Measurements from ENCODE around the gene GPANK1. TPM values are rescaled to one million over a fixed set of nuclear protein-coding genes. Genes with fewer than 3 reads are reported as not detected.

The GPANK1 gene
- total RNA-seq, 4 donors from 2014 or later: 22.3 to 32.5 (median 24.3) TPM

GRCh38 chr6:31641370-31641769, 23.4 kb downstream of the GPANK1 start:
- WGBS, 2 donors: 88 to 92% methylated on average over 4 of the region's 4 CpGs
- intact Hi-C loops (cut with DNase I; ENCODE audit: low total_unique reads): no loop called here
- no peak overlapping the region for H3K4me3 ChIP-seq (ENCODE audit: low read depth, poor library complexity, severe bottlenecking)
- TF ChIP-seq CTCF (IDR thresholded peaks at IDR 0.05) (no peak), POLR2A (IDR thresholded peaks at IDR 0.05) (no peak)
- DNase-seq (ENCODE audit: low spot score in 2 of 2): no peak

DNA sequence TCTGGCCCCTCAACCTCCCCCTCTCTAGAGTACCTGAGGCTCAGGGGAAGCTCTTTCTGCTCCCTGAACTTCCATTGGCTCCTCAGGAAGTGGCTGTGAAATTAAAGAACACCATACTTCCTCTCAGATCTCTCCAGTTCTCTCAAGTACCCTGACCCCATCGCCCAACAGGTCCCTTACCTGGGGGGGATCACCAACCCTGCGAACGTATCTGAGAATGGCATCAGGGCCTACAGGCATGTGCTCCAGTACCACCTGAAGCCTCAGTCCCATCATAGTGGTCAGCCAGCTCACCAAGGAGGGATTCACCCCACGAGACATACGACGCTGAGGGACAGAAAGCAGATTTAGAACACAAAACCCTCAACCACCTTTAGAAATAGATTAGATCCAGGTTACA, 24.2 kb downstream of the GPANK1 start:
- TF ChIP-seq CTCF (IDR thresholded peaks at IDR 0.05) (no peak), POLR2A (IDR thresholded peaks at IDR 0.05) (no peak)
- 94 to 98% methylated on average over 6 of the region's 6 CpGs for WGBS, 2 donors
- no peak overlapping the region for H3K4me3 ChIP-seq (ENCODE audit: low read depth, poor library complexity, severe bottlenecking)
- DNase-seq (ENCODE audit: low spot score in 2 of 2): no peak
- intact Hi-C loops (cut with DNase I; ENCODE audit: low total_unique reads): no loop called here

GRCh38 chr6:31639449-31639861, 25.3 kb downstream of the GPANK1 start:
- no peak overlapping the region for H3K4me3 ChIP-seq (ENCODE audit: low read depth, poor library complexity, severe bottlenecking)
- 69 to 84% methylated on average over 9 to 10 of the region's 10 CpGs for WGBS, 2 donors
- DNase-seq (ENCODE audit: low spot score in 2 of 2): no peak
- TF ChIP-seq POLR2A (IDR thresholded peaks at IDR 0.05) (no peak), CTCF (IDR thresholded peaks at IDR 0.05) (no peak)
- intact Hi-C loops (cut with DNase I; ENCODE audit: low total_unique reads): no loop called here

GRCh38 chr6:31639043-31639442, 25.8 kb downstream of the GPANK1 start:
- intact Hi-C loops (cut with DNase I; ENCODE audit: low total_unique reads): no loop called here
- WGBS, 2 donors: 77 to 88% methylated on average over 9 of the region's 9 CpGs
- no peak overlapping the region for H3K4me3 ChIP-seq (ENCODE audit: low read depth, poor library complexity, severe bottlenecking)
- no peak for DNase-seq (ENCODE audit: low spot score in 2 of 2)
- no peak for TF ChIP-seq CTCF (IDR thresholded peaks at IDR 0.05)
- TF ChIP-seq POLR2A (IDR thresholded peaks at IDR 0.05): no peak

DNA sequence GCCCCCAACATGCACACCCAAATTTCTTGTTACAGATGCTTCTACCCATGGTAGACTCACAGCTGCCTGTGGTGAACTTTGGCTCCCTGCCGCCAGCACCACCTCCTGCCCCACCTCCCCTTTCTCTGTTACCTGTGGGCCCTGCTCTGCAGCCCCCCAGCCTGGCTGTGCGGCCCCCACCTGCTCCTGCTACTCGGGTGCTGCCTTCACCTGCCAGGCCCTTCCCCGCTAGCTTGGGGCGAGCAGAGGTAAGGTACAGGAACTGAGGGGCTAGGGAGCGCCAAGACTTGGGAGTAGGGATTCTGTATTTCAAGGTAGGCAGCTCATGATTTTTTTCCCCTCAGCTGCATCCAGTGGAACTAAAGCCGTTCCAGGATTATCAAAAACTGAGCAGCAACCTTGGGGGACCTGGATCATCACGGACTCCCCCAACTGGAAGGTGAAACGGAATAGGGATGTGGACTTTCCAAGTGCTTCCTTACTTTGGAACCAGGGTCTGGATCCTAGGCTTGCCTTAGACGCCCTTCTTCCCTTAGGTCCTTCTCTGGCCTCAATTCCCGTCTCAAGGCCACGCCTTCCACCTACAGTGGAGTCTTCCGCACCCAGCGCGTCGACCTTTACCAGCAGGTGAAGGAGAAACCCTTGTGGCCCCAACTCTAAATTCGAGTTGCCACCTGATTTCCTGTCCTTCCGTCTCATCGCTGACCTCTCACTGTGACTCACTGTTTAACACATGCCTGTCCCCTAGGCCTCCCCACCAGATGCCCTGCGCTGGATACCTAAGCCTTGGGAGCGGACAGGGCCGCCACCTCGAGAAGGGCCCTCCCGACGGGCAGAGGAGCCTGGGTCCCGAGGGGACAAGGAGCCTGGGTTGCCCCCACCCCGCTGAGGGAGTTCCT, 27.9 kb downstream of the GPANK1 start:
- WGBS, 2 donors: 81 to 83% methylated on average over 22 to 27 of the region's 27 CpGs
- intact Hi-C loops (cut with DNase I; ENCODE audit: low total_unique reads): no loop called here
- no peak overlapping the region for H3K4me3 ChIP-seq (ENCODE audit: low read depth, poor library complexity, severe bottlenecking)
- TF ChIP-seq CTCF (IDR thresholded peaks at IDR 0.05) (no peak), POLR2A (IDR thresholded peaks at IDR 0.05) (no peak)
- no peak for DNase-seq (ENCODE audit: low spot score in 2 of 2)
